GM06990 (cell line): ENCODE measurements around the gene FAM240A.
"Not testable (repeated sequence)": the region's sequence is repeated elsewhere in the genome, so short reads cannot be mapped to it uniquely, and the experiment has no call there.

ENCODE experiments used
- DNase-seq: peaks from one replicate; pipeline ENCODE4 v3.0.0-alpha.2; 2011; ENCODE audit not compliant: insufficient read length; ENCODE audit errors: extremely low read depth
- H3K27me3 ChIP-seq: replicated peaks from 2 replicates; pipeline ENCODE4 v1.6.0; 2011; ENCODE audit warnings: low read length; ENCODE audit not compliant: control insufficient read depth, insufficient read depth
- H3K36me3 ChIP-seq: 2 replicates; pipeline ENCODE4 v1.5.1; 2011; ENCODE audit warnings: low read length; ENCODE audit not compliant: control insufficient read depth, insufficient read depth
- H3K4me3 ChIP-seq: replicated peaks from 2 replicates; pipeline ENCODE4 v1.5.1; 2011; ENCODE audit warnings: low read depth, mild to moderate bottlenecking, control low read depth, low read length
- CTCF ChIP-seq: IDR thresholded peaks from 2 replicates; pipeline ENCODE4 v1.5.1; 2011; ENCODE audit warnings: low read length, control low read depth, mild to moderate bottlenecking, inconsistent platforms; ENCODE audit not compliant: insufficient read depth, poor library complexity, severe bottlenecking

FAM240A gene

GRCh38 chr3:46584598-46585467, 27.5 kb upstream of the FAM240A start:
- no peak for TF ChIP-seq CTCF
- H3K4me3 ChIP-seq = no peak overlapping the region
- no peaks in the 10 kb centered on the region for H3K36me3 ChIP-seq
- H3K27me3 ChIP-seq = peaks cover 2% of the 10 kb centered on the region; the same call in 1 of the 2 replicates
- no peak for DNase-seq

GRCh38 chr3:46585799-46586693, 26.3 kb upstream of the FAM240A start:
- no peak for DNase-seq
- no peak overlapping the region for H3K4me3 ChIP-seq
- no peak for TF ChIP-seq CTCF
- H3K36me3 ChIP-seq = no peaks in the 10 kb centered on the region
- no peaks in the 10 kb centered on the region for H3K27me3 ChIP-seq

- no peak for TF ChIP-seq CTCF
- Histone ChIP-seq H3K36me3 (no peaks in the 10 kb centered on the region), H3K4me3 (no peak overlapping the region), H3K27me3 (no peaks in the 10 kb centered on the region)
- no peak for DNase-seq
These were observed 25.5 kb upstream of the FAM240A start for GRCh38 chr3:46586738-46587246.

- not testable (repeated sequence) for H3K27me3 ChIP-seq, DNase-seq, H3K36me3 ChIP-seq, H3K4me3 ChIP-seq
These were observed 25.1 kb upstream of the FAM240A start for GRCh38 chr3:46587268-46587667.

GRCh38 chr3:46593274-46593862, 19.0 kb upstream of the FAM240A start:
- TF ChIP-seq CTCF = no peak
- no peaks in the 10 kb centered on the region for H3K27me3 ChIP-seq
- DNase-seq = no peak
- no peaks in the 10 kb centered on the region for H3K36me3 ChIP-seq
- H3K4me3 ChIP-seq = no peak overlapping the region

- no peak for DNase-seq
- no peak for TF ChIP-seq CTCF
- Histone ChIP-seq H3K36me3 (no peaks in the 10 kb centered on the region), H3K27me3 (no peaks in the 10 kb centered on the region), H3K4me3 (no peak overlapping the region)
These were observed 18.3 kb upstream of the FAM240A start for GRCh38 chr3:46593979-46594378.
